NCI-H2107 treated with DMSO at 0.1 percent for 48 hours (cell line): Measurements from ENCODE around the gene ARHGEF4.
"Not testable (repeated sequence)": the region's sequence is repeated elsewhere in the genome, so short reads cannot be mapped to it uniquely, and the experiment has no call there.

Source experiments
- DNase-seq: peaks from one replicate; lab custom pipeline; 2025; ENCODE audit not compliant: unreplicated experiment; lab: John Stamatoyannopoulos, UW

The ARHGEF4 gene

GRCh38 chr2:131046028-131046917 lies 209.6 kb downstream of the ARHGEF4 start:
- DNase-seq: no peak

GRCh38 chr2:131046918-131047652 lies 210.4 kb downstream of the ARHGEF4 start:
- DNase-seq: no peak

GRCh38 chr2:131047920-131048560 lies 211.3 kb downstream of the ARHGEF4 start:
- DNase-seq: no peak

- no peak for DNase-seq
Measured at GRCh38 chr2:131048641-131049040, 211.9 kb downstream of the ARHGEF4 start.

GRCh38 chr2:131049150-131049718 lies 212.5 kb downstream of the ARHGEF4 start:
- DNase-seq: no peak

- DNase-seq: no peak
Measured at GRCh38 chr2:131050896-131051295, 214.2 kb downstream of the ARHGEF4 start.

GRCh38 chr2:131052741-131053263 lies 216.1 kb downstream of the ARHGEF4 start:
- DNase-seq: no peak

- DNase-seq: no peak
Measured at GRCh38 chr2:131054488-131054887, 217.8 kb downstream of the ARHGEF4 start.

- DNase-seq: no peak
Measured at GRCh38 chr2:131055169-131056065, 218.7 kb downstream of the ARHGEF4 start.

- DNase-seq: no peak
Measured at GRCh38 chr2:131056204-131056931, 219.7 kb downstream of the ARHGEF4 start.

- no peak for DNase-seq
Measured at GRCh38 chr2:131056932-131057287, 220.2 kb downstream of the ARHGEF4 start.

- DNase-seq: no peak
Measured at GRCh38 chr2:131058214-131058843, 221.6 kb downstream of the ARHGEF4 start.

GRCh38 chr2:131058920-131059319 lies 222.2 kb downstream of the ARHGEF4 start:
- no peak for DNase-seq

GRCh38 chr2:131063501-131064283 lies 227.0 kb downstream of the ARHGEF4 start:
- DNase-seq: no peak

- no peak for DNase-seq
Measured at GRCh38 chr2:131064589-131065512, 228.1 kb downstream of the ARHGEF4 start.

- no peak for DNase-seq
Measured at GRCh38 chr2:131067465-131068125, 230.9 kb downstream of the ARHGEF4 start.

- not testable (repeated sequence) for DNase-seq
Measured at GRCh38 chr2:131068172-131068571, 231.5 kb downstream of the ARHGEF4 start.
